ENCODE measurements around the gene BCL6B.

- TF ChIP-seq, protein P1, sequence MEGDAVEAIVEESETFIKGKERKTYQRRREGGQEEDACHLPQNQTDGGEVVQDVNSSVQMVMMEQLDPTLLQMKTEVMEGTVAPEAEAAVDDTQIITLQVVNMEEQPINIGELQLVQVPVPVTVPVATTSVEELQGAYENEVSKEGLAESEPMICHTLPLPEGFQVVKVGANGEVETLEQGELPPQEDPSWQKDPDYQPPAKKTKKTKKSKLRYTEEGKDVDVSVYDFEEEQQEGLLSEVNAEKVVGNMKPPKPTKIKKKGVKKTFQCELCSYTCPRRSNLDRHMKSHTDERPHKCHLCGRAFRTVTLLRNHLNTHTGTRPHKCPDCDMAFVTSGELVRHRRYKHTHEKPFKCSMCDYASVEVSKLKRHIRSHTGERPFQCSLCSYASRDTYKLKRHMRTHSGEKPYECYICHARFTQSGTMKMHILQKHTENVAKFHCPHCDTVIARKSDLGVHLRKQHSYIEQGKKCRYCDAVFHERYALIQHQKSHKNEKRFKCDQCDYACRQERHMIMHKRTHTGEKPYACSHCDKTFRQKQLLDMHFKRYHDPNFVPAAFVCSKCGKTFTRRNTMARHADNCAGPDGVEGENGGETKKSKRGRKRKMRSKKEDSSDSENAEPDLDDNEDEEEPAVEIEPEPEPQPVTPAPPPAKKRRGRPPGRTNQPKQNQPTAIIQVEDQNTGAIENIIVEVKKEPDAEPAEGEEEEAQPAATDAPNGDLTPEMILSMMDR (IDR thresholded peaks at IDR 0.05) = no peak
- TF ChIP-seq POLR2AphosphoS5 (IDR thresholded peaks at IDR 0.05) (no peak), POLR2A (IDR thresholded peaks at IDR 0.05) (no peak)
These were observed 3.7 kb downstream of the BCL6B start for GRCh38 chr17:7026471-7027115.
